ENCODE data around the gene BCO2. TPM values are rescaled to one million over a fixed set of nuclear protein-coding genes. Genes with fewer than 3 reads are reported as not detected.

Gene BCO2
- total RNA-seq, 1 donor from 2014 or later, result not detected

- Histone ChIP-seq H3K4me3 (ENCODE audit: low read depth, low read length) (no peak overlapping the region), H3K27me3 (ENCODE audit: control insufficient read depth, insufficient read depth, low read length) (no peaks in the 10 kb centered on the region), H3K36me3 (ENCODE audit: control insufficient read depth, insufficient read depth, low read length) (no peaks in the 10 kb centered on the region)
- no peak for TF ChIP-seq CTCF (IDR thresholded peaks at IDR 0.05; ENCODE audit: insufficient read depth, low read length, poor library complexity, severe bottlenecking)
- DNase-seq (ENCODE audit: low read depth), result no peak
Measured at GRCh38 chr11:112212290-112212689, 37.0 kb downstream of the BCO2 start.

- no peak for TF ChIP-seq CTCF (IDR thresholded peaks at IDR 0.05; ENCODE audit: insufficient read depth, low read length, poor library complexity, severe bottlenecking)
- Histone ChIP-seq H3K27me3 (ENCODE audit: control insufficient read depth, insufficient read depth, low read length) (no peaks in the 10 kb centered on the region), H3K36me3 (ENCODE audit: control insufficient read depth, insufficient read depth, low read length) (no peaks in the 10 kb centered on the region), H3K4me3 (ENCODE audit: low read depth, low read length) (no peak overlapping the region)
- DNase-seq (ENCODE audit: low read depth), result no peak
Measured at GRCh38 chr11:112212710-112213109, 37.4 kb downstream of the BCO2 start.

- no peaks in the 10 kb centered on the region for H3K36me3 ChIP-seq (ENCODE audit: control insufficient read depth, insufficient read depth, low read length)
- DNase-seq (ENCODE audit: low read depth), result no peak
- TF ChIP-seq CTCF (IDR thresholded peaks at IDR 0.05; ENCODE audit: insufficient read depth, low read length, poor library complexity, severe bottlenecking), result no peak
- no peaks in the 10 kb centered on the region for H3K27me3 ChIP-seq (ENCODE audit: control insufficient read depth, insufficient read depth, low read length)
- no peak overlapping the region for H3K4me3 ChIP-seq (ENCODE audit: low read depth, low read length)
Measured at GRCh38 chr11:112213753-112214152, 38.4 kb downstream of the BCO2 start.

- no peak for TF ChIP-seq CTCF (IDR thresholded peaks at IDR 0.05; ENCODE audit: insufficient read depth, low read length, poor library complexity, severe bottlenecking)
- Histone ChIP-seq H3K4me3 (ENCODE audit: low read depth, low read length) (no peak overlapping the region), H3K27me3 (ENCODE audit: control insufficient read depth, insufficient read depth, low read length) (no peaks in the 10 kb centered on the region), H3K36me3 (ENCODE audit: control insufficient read depth, insufficient read depth, low read length) (no peaks in the 10 kb centered on the region)
- no peak for DNase-seq (ENCODE audit: low read depth)
Measured at GRCh38 chr11:112215621-112216020, 40.3 kb downstream of the BCO2 start.

- no peaks in the 10 kb centered on the region for H3K27me3 ChIP-seq (ENCODE audit: control insufficient read depth, insufficient read depth, low read length)
- TF ChIP-seq CTCF (IDR thresholded peaks at IDR 0.05; ENCODE audit: insufficient read depth, low read length, poor library complexity, severe bottlenecking), result no peak
- no peaks in the 10 kb centered on the region for H3K36me3 ChIP-seq (ENCODE audit: control insufficient read depth, insufficient read depth, low read length)
- H3K4me3 ChIP-seq (ENCODE audit: low read depth, low read length), result no peak overlapping the region
- no peak for DNase-seq (ENCODE audit: low read depth)
Measured at GRCh38 chr11:112216561-112217105, 41.3 kb downstream of the BCO2 start.
